ENCODE measurements around the gene PC.

PC gene

DNA sequence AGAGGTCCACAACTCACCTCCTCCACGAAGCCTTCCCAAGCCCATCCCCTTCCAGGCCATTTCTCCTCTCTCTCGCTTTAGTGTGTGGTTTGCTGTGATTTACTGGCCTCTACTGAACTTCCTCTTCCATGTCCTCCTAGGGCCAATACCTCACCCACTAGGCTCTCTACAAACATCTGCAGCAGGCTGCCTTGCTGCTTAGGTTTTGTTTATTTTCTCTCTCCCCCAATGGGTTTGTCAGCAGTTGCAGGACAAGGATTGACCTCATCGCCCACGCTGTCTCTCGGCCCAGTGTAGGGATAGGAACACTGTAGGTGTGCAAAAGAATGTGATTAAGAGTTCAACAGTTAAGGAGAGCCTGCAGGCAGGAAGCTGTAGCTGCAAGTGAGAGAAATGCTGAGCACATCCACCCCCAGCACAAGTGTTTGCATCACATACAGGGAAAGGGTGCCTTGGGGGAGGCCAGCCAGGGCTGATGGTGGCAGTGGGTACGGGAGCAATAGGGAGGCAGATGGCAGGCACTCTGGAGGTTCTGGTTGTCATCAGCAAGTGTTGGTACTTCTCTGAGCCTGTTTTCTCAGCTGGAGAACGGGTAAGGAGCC lies 1.4 kb downstream of the PC start:
- H3K27ac ChIP-seq, result peak overlapping the region; percentile 24

DNA sequence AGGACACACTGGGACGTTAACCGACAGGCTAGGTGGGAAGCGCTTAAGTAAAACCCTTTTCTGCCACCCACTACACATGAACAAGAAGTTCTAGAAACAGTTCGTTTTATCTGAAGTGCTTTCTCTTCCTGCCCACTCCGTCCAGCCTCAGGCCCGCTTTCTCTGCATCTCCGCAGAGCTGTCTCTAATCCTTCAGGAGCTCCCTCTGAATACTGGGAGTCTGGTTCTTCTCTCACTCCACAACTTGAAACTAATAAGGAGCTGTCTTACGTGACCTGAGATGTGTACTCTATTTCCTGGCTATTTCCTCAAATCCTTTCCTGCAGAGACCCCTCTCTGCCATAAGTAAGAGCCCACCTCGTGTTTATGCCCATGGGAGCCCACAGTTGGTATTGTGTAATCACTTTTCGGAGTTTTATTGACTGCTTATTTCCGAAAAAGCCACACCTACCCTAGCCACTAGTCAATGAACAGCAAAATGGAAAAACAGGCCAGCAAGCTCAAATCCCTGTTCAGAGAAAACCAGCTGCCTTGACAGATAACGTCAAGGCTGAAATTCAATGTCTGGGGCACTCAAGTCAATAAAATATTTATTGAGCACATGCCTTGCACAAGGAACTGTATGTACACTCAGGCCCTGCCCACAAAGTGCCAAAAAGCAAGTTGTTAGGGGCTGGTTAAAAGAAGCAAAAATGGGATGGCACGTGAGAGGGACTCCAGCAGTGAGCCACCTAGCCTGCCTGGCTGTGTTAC lies 4.9 kb downstream of the PC start:
- Histone ChIP-seq H2AFZ (no peak overlapping the region), H3K4me1 (peaks cover 3% of the 10 kb centered on the region), H3K4me2 (ENCODE audit: low read length) (no peak overlapping the region), H3K27ac (no peak overlapping the region), H3K4me3 (ENCODE audit: low read depth, low read length) (no peak overlapping the region), H3K36me3 (ENCODE audit: control insufficient read depth, insufficient read depth, low read length) (no peaks in the 10 kb centered on the region), H3K9me3 (ENCODE audit: control insufficient read depth, low read length) (no peaks in the 10 kb centered on the region), H3K79me2 (no peaks in the 10 kb centered on the region), H3K9ac (no peak overlapping the region), H3K27me3 (ENCODE audit: control insufficient read depth, insufficient read depth, low read length) (no peaks in the 10 kb centered on the region)
- TF ChIP-seq, protein P1, sequence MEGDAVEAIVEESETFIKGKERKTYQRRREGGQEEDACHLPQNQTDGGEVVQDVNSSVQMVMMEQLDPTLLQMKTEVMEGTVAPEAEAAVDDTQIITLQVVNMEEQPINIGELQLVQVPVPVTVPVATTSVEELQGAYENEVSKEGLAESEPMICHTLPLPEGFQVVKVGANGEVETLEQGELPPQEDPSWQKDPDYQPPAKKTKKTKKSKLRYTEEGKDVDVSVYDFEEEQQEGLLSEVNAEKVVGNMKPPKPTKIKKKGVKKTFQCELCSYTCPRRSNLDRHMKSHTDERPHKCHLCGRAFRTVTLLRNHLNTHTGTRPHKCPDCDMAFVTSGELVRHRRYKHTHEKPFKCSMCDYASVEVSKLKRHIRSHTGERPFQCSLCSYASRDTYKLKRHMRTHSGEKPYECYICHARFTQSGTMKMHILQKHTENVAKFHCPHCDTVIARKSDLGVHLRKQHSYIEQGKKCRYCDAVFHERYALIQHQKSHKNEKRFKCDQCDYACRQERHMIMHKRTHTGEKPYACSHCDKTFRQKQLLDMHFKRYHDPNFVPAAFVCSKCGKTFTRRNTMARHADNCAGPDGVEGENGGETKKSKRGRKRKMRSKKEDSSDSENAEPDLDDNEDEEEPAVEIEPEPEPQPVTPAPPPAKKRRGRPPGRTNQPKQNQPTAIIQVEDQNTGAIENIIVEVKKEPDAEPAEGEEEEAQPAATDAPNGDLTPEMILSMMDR (IDR thresholded peaks at IDR 0.05), result no peak

More for the DNA sequence above, 1.4 kb downstream of the PC start:
- Histone ChIP-seq H3K4me1 (peaks cover 6% of the 10 kb centered on the region), H3K27me3 (ENCODE audit: control insufficient read depth, insufficient read depth, low read length) (no peaks in the 10 kb centered on the region), H3K4me3 (ENCODE audit: low read depth, low read length) (no peak overlapping the region), H3K9ac (no peak overlapping the region), H3K4me2 (ENCODE audit: low read length) (no peak overlapping the region), H3K36me3 (ENCODE audit: control insufficient read depth, insufficient read depth, low read length) (no peaks in the 10 kb centered on the region), H2AFZ (no peak overlapping the region), H3K79me2 (no peaks in the 10 kb centered on the region), H3K9me3 (ENCODE audit: control insufficient read depth, low read length) (no peaks in the 10 kb centered on the region)
- TF ChIP-seq, protein P1 (IDR thresholded peaks at IDR 0.05), result no peak

DNA sequence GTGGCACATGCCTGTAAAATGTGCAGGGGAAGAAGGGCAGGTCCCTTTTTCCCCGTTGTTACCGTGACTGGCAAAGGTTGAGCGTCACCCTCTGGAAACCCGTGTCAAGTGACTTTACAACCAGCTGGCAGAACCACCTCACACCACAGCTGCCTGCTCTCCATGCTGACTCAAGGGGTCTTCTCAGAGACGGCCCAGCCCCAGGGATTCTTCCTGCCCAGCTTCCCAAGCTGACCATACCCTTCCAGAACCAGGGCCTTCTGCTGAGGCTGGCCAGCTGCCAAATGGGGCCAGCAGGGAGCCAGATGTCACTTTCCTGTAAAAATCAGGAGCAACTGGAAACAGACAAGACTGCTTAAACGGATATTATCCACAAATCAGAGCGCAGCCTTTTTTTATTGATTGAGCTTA lies 6.3 kb downstream of the PC start:
- Histone ChIP-seq H3K27ac (peak overlapping the region; percentile 4), H3K4me3 (ENCODE audit: low read depth, low read length) (no peak overlapping the region), H3K4me1 (peaks cover 3% of the 10 kb centered on the region), H3K9me3 (ENCODE audit: control insufficient read depth, low read length) (no peaks in the 10 kb centered on the region), H3K79me2 (no peaks in the 10 kb centered on the region), H3K4me2 (ENCODE audit: low read length) (no peak overlapping the region), H2AFZ (no peak overlapping the region), H3K9ac (no peak overlapping the region), H3K36me3 (ENCODE audit: control insufficient read depth, insufficient read depth, low read length) (no peaks in the 10 kb centered on the region), H3K27me3 (ENCODE audit: control insufficient read depth, insufficient read depth, low read length) (no peaks in the 10 kb centered on the region)
- TF ChIP-seq, protein P1 (IDR thresholded peaks at IDR 0.05), result no peak

DNA sequence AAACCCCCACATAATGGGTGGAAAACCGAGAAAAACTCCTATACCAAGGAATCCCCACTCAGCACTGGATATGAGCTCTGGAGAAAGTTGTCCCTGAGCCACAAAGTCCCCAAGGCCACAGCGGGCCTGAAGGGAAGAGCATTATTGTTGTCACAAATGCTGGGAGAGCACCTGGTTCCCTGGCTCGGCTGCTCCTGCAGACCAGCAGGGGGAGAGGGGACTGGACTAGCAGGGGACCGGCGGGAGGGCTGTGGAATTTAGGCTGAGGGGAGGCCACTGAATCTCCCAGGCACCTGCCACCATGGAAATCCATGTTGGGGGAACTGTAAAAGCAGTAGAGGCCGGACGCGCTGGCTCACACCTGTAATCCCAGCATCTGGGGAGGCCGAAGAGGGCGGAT lies 7.0 kb downstream of the PC start:
- Histone ChIP-seq H3K4me3 (ENCODE audit: low read depth, low read length) (no peak overlapping the region), H3K9me3 (ENCODE audit: control insufficient read depth, low read length) (no peaks in the 10 kb centered on the region), H2AFZ (no peak overlapping the region), H3K27me3 (ENCODE audit: control insufficient read depth, insufficient read depth, low read length) (no peaks in the 10 kb centered on the region), H3K9ac (no peak overlapping the region), H3K4me2 (ENCODE audit: low read length) (no peak overlapping the region), H3K36me3 (ENCODE audit: control insufficient read depth, insufficient read depth, low read length) (no peaks in the 10 kb centered on the region), H3K79me2 (no peaks in the 10 kb centered on the region), H3K4me1 (no peaks in the 10 kb centered on the region), H3K27ac (peak overlapping the region; percentile 67)
- TF ChIP-seq, protein P1 (IDR thresholded peaks at IDR 0.05), result no peak

All from parathyroid adenoma (tissue), 2 donors.